Gastrocnemius medialis (tissue), 4 donors: ENCODE results near the gene CSAG1.

Experiments
- POLR2A ChIP-seq, 2 donors: fragments of 450-650 bp; IDR thresholded peaks; one replicate each; pipeline ENCODE4 v1.6.1; 2017; ENCODE audit warnings: antibody characterized with exemption in 2 of 2, mild to moderate bottlenecking in 2 of 2, moderate library complexity in 2 of 2
- TF ChIP-seq, protein P1 (sequence below), 5 experiments: fragments of 450-650 bp in 3 of 5; fragments of 200-600 bp in 2 of 5; sonication (generic) in 2 of 5; IDR thresholded peaks in 4 of 5; conservative IDR thresholded peaks in 1 of 5; 1 replicate in 4 of 5; 2 replicates in 1 of 5; pipeline ENCODE4 v1.5.1; 2016 to 2019; ENCODE audit warnings: antibody characterized with exemption in 5 of 5, mild to moderate bottlenecking in 3 of 5, moderate library complexity in 3 of 5

DNA sequence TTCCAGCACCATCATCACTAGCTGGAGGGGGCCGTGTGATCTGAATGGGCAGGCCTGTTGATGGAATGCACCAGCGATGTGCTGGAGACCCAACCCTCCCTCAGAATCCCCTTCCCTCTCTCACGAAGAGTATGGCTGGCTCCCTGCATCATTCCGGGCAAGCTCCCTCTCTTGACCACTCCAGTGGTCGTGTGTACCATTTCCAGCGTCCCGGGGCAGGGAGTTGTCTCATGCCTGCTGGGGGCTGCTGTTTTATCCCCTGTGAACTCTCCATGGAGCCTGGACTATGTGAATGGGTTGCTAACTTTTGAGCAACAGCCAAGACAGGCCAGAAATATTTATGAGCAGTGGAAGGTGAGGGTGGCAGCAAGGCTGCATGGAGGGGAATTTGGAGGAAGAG, 8.1 kb downstream of the CSAG1 start:
- TF ChIP-seq, protein P1, sequence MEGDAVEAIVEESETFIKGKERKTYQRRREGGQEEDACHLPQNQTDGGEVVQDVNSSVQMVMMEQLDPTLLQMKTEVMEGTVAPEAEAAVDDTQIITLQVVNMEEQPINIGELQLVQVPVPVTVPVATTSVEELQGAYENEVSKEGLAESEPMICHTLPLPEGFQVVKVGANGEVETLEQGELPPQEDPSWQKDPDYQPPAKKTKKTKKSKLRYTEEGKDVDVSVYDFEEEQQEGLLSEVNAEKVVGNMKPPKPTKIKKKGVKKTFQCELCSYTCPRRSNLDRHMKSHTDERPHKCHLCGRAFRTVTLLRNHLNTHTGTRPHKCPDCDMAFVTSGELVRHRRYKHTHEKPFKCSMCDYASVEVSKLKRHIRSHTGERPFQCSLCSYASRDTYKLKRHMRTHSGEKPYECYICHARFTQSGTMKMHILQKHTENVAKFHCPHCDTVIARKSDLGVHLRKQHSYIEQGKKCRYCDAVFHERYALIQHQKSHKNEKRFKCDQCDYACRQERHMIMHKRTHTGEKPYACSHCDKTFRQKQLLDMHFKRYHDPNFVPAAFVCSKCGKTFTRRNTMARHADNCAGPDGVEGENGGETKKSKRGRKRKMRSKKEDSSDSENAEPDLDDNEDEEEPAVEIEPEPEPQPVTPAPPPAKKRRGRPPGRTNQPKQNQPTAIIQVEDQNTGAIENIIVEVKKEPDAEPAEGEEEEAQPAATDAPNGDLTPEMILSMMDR (IDR thresholded peaks at IDR 0.05 in 4 of 5, conservative IDR thresholded peaks at IDR 0.05 in 1 of 5), result no peak
- TF ChIP-seq POLR2A (IDR thresholded peaks at IDR 0.05), result no peak
